ENCODE measurements around the gene INTS6L.

The INTS6L gene

DNA sequence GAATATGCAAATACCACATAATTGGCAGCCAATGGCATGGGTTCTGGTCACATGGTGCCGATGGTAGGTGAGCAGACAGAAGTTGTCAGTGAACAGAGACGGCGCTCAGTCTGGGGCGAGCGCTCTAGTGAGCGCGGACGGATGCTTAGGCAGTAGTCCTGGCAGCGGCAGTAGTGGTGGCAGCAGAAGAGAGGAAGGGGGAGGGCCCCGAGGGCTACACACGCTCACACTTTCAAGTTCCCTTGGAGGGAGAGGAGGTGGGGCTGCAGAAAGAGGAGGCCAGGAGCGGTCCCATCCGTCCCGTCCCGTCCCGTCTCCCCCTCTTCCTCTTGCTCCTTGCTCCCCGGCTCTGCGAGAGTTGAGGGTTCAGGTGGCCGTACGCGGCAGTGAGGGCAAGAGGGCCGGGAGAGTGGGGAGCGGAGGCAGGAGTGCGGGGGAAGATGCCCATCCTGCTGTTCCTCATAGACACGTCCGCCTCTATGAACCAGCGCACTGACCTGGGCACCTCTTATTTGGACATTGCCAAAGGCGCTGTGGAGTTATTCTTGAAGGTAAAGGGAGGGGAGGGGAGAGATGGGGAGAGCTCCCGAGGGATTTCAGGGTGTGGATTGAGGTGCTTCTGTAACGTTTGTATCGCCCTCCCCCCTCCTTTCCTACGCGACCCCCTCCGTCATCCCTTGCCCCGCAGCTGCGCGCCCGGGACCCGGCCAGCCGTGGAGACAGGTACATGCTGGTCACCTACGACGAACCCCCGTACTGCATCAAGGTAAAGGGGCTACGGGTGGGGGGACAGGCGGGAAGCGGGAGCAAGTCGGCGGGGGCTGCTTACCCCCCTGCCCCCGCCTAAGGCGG lies at the start of gene INTS6L:
INTS6L (plus strand) TSS at position 108 of the 852 bp plus-strand sequence; CDS start at position 441, 333 bp downstream.
- Histone ChIP-seq H3K9me3 (ENCODE audit: control insufficient read depth, low read length) (no peaks in the 10 kb centered on the region), H3K4me1 (ENCODE audit: control insufficient read depth, insufficient read depth, low read length) (no peaks in the 10 kb centered on the region), H3K4me3 (ENCODE audit: low read length) (peak within 1 kb of the TSS; percentile 50), H3K36me3 (ENCODE audit: control insufficient read depth, insufficient read depth, low read length) (no peaks in the 10 kb centered on the region), H3K27me3 (ENCODE audit: control insufficient read depth, insufficient read depth, low read length) (no peaks in the 10 kb centered on the region), H3K9ac (ENCODE audit: low read length) (peak within 1 kb of the TSS; percentile 78)

- H3K4me3 ChIP-seq (ENCODE audit: low read length), result no peak overlapping the region
- H3K27me3 ChIP-seq (ENCODE audit: control insufficient read depth, insufficient read depth, low read length), result no peaks in the 10 kb centered on the region
- H3K36me3 ChIP-seq (ENCODE audit: control insufficient read depth, insufficient read depth, low read length), result no peaks in the 10 kb centered on the region
- no peak overlapping the region for H3K9ac ChIP-seq (ENCODE audit: low read length)
- H3K4me1 ChIP-seq (ENCODE audit: control insufficient read depth, insufficient read depth, low read length), result no peaks in the 10 kb centered on the region
- H3K9me3 ChIP-seq (ENCODE audit: control insufficient read depth, low read length), result no peaks in the 10 kb centered on the region
These were observed 44.1 kb upstream of the INTS6L start for GRCh38 chrX:135476378-135476777.

- H3K36me3 ChIP-seq (ENCODE audit: control insufficient read depth, insufficient read depth, low read length), result no peaks in the 10 kb centered on the region
- no peaks in the 10 kb centered on the region for H3K4me1 ChIP-seq (ENCODE audit: control insufficient read depth, insufficient read depth, low read length)
- no peak overlapping the region for H3K4me3 ChIP-seq (ENCODE audit: low read length)
- no peaks in the 10 kb centered on the region for H3K27me3 ChIP-seq (ENCODE audit: control insufficient read depth, insufficient read depth, low read length)
- no peak overlapping the region for H3K9ac ChIP-seq (ENCODE audit: low read length)
- H3K9me3 ChIP-seq (ENCODE audit: control insufficient read depth, low read length), result no peaks in the 10 kb centered on the region
These were observed 42.9 kb upstream of the INTS6L start for GRCh38 chrX:135477576-135477975.

DNA sequence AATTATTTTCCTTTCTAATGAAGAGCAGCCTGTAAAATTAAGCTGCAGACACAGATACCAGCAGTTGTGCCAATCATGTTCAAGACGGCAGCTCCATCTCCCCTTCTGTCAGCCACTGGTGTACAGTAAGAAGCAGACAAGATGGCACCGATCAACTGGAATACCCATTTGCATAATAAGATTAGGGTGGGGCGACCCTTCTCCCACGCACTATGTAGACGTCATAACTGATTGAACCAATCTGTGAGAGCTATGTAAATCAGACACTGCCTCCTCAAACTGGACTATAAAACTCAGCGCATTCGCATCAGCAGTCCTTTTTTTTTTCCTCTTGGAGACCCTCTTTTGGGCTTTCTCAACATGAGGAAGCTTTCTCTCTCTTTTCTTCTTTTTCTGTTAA lies 40.4 kb upstream of the INTS6L start:
- Histone ChIP-seq H3K9me3 (ENCODE audit: control insufficient read depth, low read length) (no peaks in the 10 kb centered on the region), H3K27me3 (ENCODE audit: control insufficient read depth, insufficient read depth, low read length) (no peaks in the 10 kb centered on the region), H3K9ac (ENCODE audit: low read length) (no peak overlapping the region), H3K36me3 (ENCODE audit: control insufficient read depth, insufficient read depth, low read length) (no peaks in the 10 kb centered on the region), H3K4me3 (ENCODE audit: low read length) (no peak overlapping the region), H3K4me1 (ENCODE audit: control insufficient read depth, insufficient read depth, low read length) (no peaks in the 10 kb centered on the region)

- no peak overlapping the region for H3K4me3 ChIP-seq (ENCODE audit: low read length)
These were observed 38.7 kb upstream of the INTS6L start for GRCh38 chrX:135481696-135482179.

GRCh38 chrX:135484641-135485289 lies 35.7 kb upstream of the INTS6L start:
- H3K4me1 ChIP-seq (ENCODE audit: control insufficient read depth, insufficient read depth, low read length), result no peaks in the 10 kb centered on the region
- H3K9ac ChIP-seq (ENCODE audit: low read length), result no peak overlapping the region
- no peak overlapping the region for H3K4me3 ChIP-seq (ENCODE audit: low read length)
- H3K36me3 ChIP-seq (ENCODE audit: control insufficient read depth, insufficient read depth, low read length), result no peaks in the 10 kb centered on the region
- H3K27me3 ChIP-seq (ENCODE audit: control insufficient read depth, insufficient read depth, low read length), result no peaks in the 10 kb centered on the region
- H3K9me3 ChIP-seq (ENCODE audit: control insufficient read depth, low read length), result no peaks in the 10 kb centered on the region

More at GRCh38 chrX:135481696-135482179, 38.7 kb upstream of the INTS6L start:
- H3K9me3 ChIP-seq (ENCODE audit: control insufficient read depth, low read length), result no peaks in the 10 kb centered on the region
- H3K36me3 ChIP-seq (ENCODE audit: control insufficient read depth, insufficient read depth, low read length), result no peaks in the 10 kb centered on the region
- H3K4me1 ChIP-seq (ENCODE audit: control insufficient read depth, insufficient read depth, low read length), result no peaks in the 10 kb centered on the region
- H3K9ac ChIP-seq (ENCODE audit: low read length), result no peak overlapping the region
- H3K27me3 ChIP-seq (ENCODE audit: control insufficient read depth, insufficient read depth, low read length), result no peaks in the 10 kb centered on the region

DNA sequence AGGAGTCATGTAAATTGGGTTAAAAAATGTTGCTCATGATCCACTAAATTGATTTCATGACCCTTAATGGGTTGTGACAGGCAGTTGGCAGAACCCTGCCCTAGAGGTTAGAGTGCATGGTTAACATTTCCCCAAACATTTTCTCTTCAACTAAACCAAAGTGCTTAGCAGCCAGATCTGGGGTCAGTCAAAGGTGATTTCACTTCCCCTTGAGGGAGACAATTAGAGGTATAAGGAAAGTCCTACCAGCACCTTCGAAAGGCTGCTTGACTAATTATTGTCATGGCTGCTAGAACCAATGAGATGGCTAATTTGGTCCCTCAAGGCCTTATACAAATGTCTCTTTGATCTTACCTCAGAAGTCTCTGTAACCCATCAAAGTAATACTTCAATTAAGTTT lies 30.9 kb upstream of the INTS6L start:
- H3K27me3 ChIP-seq (ENCODE audit: control insufficient read depth, insufficient read depth, low read length), result no peaks in the 10 kb centered on the region

GRCh38 chrX:135490979-135491514 lies 29.4 kb upstream of the INTS6L start:
- H3K9ac ChIP-seq (ENCODE audit: low read length), result no peak overlapping the region

More for the DNA sequence above, 30.9 kb upstream of the INTS6L start:
- Histone ChIP-seq H3K36me3 (ENCODE audit: control insufficient read depth, insufficient read depth, low read length) (no peaks in the 10 kb centered on the region), H3K9ac (ENCODE audit: low read length) (no peak overlapping the region), H3K4me3 (ENCODE audit: low read length) (no peak overlapping the region), H3K4me1 (ENCODE audit: control insufficient read depth, insufficient read depth, low read length) (no peaks in the 10 kb centered on the region), H3K9me3 (ENCODE audit: control insufficient read depth, low read length) (no peaks in the 10 kb centered on the region)

GRCh38 chrX:135494453-135494852 lies 26.0 kb upstream of the INTS6L start:
- Histone ChIP-seq H3K27me3 (ENCODE audit: control insufficient read depth, insufficient read depth, low read length) (no peaks in the 10 kb centered on the region), H3K4me3 (ENCODE audit: low read length) (no peak overlapping the region), H3K9me3 (ENCODE audit: control insufficient read depth, low read length) (no peaks in the 10 kb centered on the region), H3K36me3 (ENCODE audit: control insufficient read depth, insufficient read depth, low read length) (no peaks in the 10 kb centered on the region), H3K9ac (ENCODE audit: low read length) (no peak overlapping the region), H3K4me1 (ENCODE audit: control insufficient read depth, insufficient read depth, low read length) (no peaks in the 10 kb centered on the region)

More at GRCh38 chrX:135490979-135491514, 29.4 kb upstream of the INTS6L start:
- Histone ChIP-seq H3K4me3 (ENCODE audit: low read length) (no peak overlapping the region), H3K27me3 (ENCODE audit: control insufficient read depth, insufficient read depth, low read length) (no peaks in the 10 kb centered on the region), H3K36me3 (ENCODE audit: control insufficient read depth, insufficient read depth, low read length) (no peaks in the 10 kb centered on the region), H3K9me3 (ENCODE audit: control insufficient read depth, low read length) (no peaks in the 10 kb centered on the region), H3K4me1 (ENCODE audit: control insufficient read depth, insufficient read depth, low read length) (no peaks in the 10 kb centered on the region)

DNA sequence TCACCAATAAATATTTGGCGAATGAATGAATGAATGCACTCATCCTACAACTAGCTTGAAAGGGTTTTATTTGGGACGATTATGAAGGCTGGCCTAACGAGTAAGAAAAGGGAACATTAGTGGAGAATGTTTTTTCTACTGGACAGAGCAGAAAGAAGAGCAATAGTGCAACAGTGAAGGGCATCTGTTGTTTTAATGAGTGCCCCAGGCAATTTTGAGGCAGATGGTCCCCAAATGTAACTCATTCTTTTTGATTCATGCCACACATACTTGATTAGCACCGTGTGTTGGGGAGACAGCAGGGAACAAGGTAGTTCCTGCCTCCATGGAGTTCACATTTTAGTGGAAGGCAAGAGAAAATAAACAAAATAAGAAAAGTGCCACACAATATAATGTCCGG lies 22.7 kb upstream of the INTS6L start:
- H3K4me3 ChIP-seq (ENCODE audit: low read length), result no peak overlapping the region
- no peaks in the 10 kb centered on the region for H3K9me3 ChIP-seq (ENCODE audit: control insufficient read depth, low read length)

DNA sequence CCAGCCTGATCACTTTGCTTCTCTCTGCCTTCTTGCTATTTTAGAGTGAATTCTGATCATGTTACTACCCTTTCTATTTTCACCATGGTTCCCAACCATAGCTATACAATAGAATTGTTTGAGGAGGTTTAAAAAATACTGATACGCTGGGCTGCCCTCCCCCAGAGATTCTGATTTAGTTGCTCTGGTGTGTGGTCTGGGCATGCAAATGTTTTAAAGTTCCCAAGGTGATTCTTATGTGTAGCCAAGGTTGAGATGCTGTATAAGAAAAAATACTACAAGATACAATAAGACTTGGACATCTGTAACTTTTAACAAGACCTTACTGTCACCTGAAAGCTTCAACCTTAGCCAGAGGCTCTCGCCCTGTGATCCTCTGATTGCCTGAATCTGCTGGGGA lies 22.2 kb upstream of the INTS6L start:
- no peaks in the 10 kb centered on the region for H3K36me3 ChIP-seq (ENCODE audit: control insufficient read depth, insufficient read depth, low read length)
- no peak overlapping the region for H3K9ac ChIP-seq (ENCODE audit: low read length)
- no peaks in the 10 kb centered on the region for H3K4me1 ChIP-seq (ENCODE audit: control insufficient read depth, insufficient read depth, low read length)
- no peak overlapping the region for H3K4me3 ChIP-seq (ENCODE audit: low read length)
- no peaks in the 10 kb centered on the region for H3K9me3 ChIP-seq (ENCODE audit: control insufficient read depth, low read length)
- no peaks in the 10 kb centered on the region for H3K27me3 ChIP-seq (ENCODE audit: control insufficient read depth, insufficient read depth, low read length)

More for the DNA sequence above, 22.7 kb upstream of the INTS6L start:
- Histone ChIP-seq H3K36me3 (ENCODE audit: control insufficient read depth, insufficient read depth, low read length) (no peaks in the 10 kb centered on the region), H3K9ac (ENCODE audit: low read length) (no peak overlapping the region), H3K27me3 (ENCODE audit: control insufficient read depth, insufficient read depth, low read length) (no peaks in the 10 kb centered on the region), H3K4me1 (ENCODE audit: control insufficient read depth, insufficient read depth, low read length) (no peaks in the 10 kb centered on the region)

DNA sequence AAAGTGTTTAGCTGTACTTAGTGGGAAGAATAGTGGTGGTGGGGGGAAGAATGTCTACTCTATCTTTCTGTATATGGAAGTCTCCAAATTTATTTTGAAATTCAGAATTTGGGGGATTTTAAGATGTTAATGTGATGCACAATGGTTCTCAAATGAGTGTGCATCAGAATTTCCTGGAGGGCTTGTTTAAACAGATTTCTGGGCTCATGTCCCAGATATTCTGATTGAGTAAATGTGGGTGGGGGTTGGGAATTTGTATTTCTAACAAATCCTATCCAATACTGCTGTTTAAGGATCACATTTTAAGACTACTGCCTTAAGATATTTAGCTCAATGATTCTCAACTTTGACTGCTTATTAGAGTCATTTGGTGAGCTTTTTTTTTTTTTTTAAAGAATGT lies 15.1 kb upstream of the INTS6L start:
- Histone ChIP-seq H3K9ac (ENCODE audit: low read length) (no peak overlapping the region), H3K27me3 (ENCODE audit: control insufficient read depth, insufficient read depth, low read length) (no peaks in the 10 kb centered on the region), H3K36me3 (ENCODE audit: control insufficient read depth, insufficient read depth, low read length) (no peaks in the 10 kb centered on the region), H3K4me3 (ENCODE audit: low read length) (no peak overlapping the region), H3K9me3 (ENCODE audit: control insufficient read depth, low read length) (no peaks in the 10 kb centered on the region), H3K4me1 (ENCODE audit: control insufficient read depth, insufficient read depth, low read length) (no peaks in the 10 kb centered on the region)
